Fibroblast of mammary gland (primary cell): ENCODE measurements around the gene FAM120B.

Experiments
- DNase-seq: peaks from one replicate; pipeline ENCODE4 v3.0.0-alpha.2; 2010; ENCODE audit warnings: low read depth
- H3K4me3 ChIP-seq: 2 replicates; pipeline ENCODE4 v1.5.1; 2011; ENCODE audit warnings: low read depth, mild to moderate bottlenecking, low read length, moderate library complexity; ENCODE audit not compliant: control insufficient read depth
- TF ChIP-seq, protein P1 (sequence below): conservative IDR thresholded peaks from 2 replicates; pipeline ENCODE4 v1.5.1; 2011; ENCODE audit warnings: low read depth, low read length, inconsistent platforms; ENCODE audit not compliant: control insufficient read depth, insufficient read depth

Gene FAM120B

DNA sequence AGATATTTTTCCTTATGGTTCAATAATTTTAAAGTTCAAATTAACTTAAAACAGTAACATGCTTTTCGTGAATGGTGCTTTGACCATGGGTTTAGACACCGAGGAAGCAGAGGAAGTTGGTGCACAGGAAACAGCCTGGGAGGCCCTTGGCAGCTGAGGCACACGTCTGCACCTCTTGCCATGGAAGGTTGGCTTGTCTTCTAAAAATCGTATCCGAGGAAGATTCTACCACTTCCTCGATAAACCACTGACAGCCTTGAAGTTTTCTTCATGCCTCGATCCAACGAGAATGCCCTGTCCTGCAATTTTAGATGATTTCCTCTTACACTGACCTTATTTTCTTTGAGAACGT is 27.8 kb upstream of the FAM120B start:
- no peak overlapping the region for H3K4me3 ChIP-seq
- no peak for DNase-seq
- TF ChIP-seq, protein P1, sequence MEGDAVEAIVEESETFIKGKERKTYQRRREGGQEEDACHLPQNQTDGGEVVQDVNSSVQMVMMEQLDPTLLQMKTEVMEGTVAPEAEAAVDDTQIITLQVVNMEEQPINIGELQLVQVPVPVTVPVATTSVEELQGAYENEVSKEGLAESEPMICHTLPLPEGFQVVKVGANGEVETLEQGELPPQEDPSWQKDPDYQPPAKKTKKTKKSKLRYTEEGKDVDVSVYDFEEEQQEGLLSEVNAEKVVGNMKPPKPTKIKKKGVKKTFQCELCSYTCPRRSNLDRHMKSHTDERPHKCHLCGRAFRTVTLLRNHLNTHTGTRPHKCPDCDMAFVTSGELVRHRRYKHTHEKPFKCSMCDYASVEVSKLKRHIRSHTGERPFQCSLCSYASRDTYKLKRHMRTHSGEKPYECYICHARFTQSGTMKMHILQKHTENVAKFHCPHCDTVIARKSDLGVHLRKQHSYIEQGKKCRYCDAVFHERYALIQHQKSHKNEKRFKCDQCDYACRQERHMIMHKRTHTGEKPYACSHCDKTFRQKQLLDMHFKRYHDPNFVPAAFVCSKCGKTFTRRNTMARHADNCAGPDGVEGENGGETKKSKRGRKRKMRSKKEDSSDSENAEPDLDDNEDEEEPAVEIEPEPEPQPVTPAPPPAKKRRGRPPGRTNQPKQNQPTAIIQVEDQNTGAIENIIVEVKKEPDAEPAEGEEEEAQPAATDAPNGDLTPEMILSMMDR: no peak

DNA sequence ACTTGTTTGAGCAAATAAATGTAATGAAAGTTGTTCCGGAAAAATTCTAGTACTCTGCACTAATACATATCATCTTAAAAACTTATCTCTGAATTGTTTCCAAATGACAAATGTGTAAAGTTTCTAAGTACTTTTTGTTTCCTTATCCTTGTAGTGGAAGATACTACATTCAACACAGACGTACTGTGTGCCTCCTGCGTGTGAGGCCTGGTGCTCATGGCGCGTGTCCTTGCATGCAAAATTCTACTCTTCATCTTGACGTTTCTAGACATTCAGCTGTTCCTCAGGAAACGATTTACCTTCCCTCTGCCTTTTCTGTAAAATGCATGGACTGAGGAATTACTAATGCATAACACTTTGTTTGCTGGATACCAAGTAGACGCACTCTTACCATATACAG is 27.1 kb upstream of the FAM120B start:
- no peak for DNase-seq
- TF ChIP-seq, protein P1: no peak
- H3K4me3 ChIP-seq: no peak overlapping the region

DNA sequence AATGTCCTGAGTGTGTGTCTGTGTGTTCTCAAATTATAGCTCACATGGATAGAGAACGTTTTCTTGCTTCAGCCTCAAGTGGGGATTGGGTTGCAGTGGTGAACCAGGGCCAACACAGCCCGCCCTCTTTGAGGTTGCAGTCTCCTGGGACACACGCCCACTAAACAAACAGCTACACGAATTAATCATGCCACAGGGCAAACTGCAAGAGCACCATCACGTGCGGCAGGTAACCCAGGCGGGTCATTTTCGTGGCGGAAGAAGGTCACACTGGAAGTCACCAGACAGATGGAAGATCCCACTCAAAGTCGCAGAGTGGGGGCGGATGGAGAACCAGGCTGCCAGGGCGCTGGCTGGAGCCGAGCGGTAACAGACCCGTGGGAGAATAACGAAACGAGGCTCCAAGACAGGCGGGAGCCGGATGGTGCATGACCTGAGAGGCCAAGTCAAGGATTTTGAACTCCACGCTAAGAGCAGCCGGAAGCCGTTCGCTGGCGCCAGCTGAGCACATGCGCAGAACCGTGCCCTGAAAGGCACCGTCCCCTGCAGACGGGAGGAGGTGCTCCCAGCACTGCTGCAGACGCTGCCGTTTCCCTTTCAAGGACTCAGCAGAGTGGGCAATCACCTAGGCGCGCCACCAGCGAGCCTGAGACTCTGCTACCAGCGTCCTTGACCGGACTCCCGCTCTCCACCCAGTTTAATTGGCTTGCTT is 26.4 kb upstream of the FAM120B start:
- TF ChIP-seq, protein P1: no peak
- H3K4me3 ChIP-seq: peak overlapping the region; percentile 43
- peak; percentile 60 for DNase-seq

DNA sequence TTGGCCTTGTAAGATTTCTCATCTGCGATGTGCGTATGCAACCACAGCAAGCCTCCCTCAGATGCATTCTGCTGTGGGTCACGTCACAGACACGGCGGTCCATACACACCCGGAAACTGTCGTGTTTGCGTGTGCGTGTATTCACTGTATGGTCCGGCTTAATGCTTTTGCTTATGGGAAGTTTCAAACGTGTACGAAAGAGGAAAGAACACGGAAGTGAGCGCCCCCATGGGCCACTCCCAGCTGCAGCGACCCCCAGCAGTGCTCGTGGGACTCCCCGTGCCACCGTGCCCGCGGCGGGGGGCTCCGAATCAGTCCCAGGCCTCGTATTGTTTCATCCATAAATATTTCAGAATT is 25.9 kb upstream of the FAM120B start:
- peak overlapping the region; percentile 43 for H3K4me3 ChIP-seq
- DNase-seq: no peak
- TF ChIP-seq, protein P1: no peak

DNA sequence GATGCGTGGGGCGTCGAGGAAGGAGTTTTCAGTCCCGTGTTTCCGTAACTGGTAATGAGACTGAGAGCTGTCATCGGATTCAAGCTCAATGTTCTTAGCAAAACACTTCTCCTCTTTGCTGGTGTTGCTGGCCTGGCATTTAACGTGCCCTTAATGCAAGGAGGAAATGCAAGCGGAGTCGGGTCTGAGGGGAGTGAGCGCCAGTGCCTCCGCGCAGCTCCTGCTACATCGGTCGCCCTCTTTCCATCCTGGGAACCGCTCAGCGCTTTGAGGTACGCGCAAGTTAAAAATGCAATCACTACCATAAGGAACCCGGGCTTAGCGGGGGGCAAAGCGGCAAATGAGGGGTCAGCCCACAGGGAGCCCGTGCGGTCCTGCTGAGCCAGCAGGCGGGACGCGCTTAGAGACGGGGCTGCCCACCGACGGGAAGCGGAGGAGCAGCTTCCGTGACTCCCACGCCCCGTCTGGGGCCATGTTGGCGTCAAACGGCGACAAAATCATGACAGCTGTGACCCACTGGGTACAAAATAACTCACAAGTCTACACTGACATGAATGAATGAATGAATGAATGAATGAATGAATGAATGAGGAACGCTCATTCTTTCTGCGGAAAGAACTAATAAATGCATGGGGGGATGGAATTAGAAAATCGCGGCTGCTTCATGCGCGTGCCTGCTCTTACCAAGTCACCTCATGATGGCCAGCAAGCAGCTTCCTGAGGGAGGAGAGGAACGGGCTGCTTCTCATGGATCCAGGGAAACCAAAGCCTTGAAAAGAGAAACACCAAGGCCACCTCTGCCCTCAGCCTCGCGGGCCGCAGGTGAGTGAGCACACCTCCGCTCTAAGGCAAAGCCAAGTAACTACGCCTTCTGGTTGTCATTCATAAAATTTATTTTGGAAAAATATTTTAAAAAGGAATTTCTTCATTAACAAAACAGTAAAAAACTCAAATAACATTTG is 24.9 kb upstream of the FAM120B start:
- TF ChIP-seq, protein P1: no peak
- H3K4me3 ChIP-seq: no peak overlapping the region
- DNase-seq: no peak

DNA sequence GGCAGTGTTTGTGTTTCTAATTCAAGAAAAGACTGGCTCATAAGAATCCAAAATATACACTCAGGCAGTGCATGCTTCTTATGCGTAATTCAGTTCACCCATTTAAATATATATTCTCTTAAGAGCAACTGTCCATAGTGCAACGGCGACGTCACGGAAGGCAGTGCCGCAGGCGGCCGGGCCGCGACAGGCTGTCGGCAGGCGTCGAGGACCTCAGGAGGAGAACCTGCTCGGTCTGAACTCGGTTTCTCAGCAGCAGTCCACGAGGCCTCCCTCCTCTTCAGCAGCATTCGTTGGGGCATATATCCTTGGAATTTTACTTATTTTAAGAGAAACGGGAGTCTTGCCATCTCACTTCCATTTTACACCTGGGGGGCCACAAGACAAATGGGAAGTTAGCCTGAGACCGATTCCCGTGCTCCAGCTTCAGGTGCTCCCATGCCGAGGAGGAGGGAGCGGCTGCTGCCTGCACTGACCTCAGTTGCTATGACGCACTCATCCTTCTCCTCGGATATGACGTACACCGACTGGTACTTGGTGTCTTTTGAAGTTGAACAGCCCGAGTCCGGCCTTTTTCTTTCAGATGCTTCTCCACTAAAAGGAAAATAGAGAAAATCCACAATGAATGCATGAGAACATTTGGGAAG is 23.9 kb upstream of the FAM120B start:
- DNase-seq: no peak
- TF ChIP-seq, protein P1: no peak
- no peak overlapping the region for H3K4me3 ChIP-seq
